H54 (cell line): ENCODE results near the gene CBL.

Experiments
- DNase-seq: peaks from one replicate; pipeline ENCODE4 v3.0.0; 2011; ENCODE audit warnings: low spot score, mixed read lengths; ENCODE audit not compliant: insufficient read length
- FAIRE-seq: peaks from 3 replicates; lab custom pipeline; 2011; peaks lifted over from hg19 to GRCh38; lab: Jason Lieb, UNC
- POLR2A ChIP-seq: IDR thresholded peaks from 2 replicates; pipeline ENCODE4 v1.6.1; 2011; ENCODE audit warnings: low read depth, mild to moderate bottlenecking, low read length

The CBL gene

DNA sequence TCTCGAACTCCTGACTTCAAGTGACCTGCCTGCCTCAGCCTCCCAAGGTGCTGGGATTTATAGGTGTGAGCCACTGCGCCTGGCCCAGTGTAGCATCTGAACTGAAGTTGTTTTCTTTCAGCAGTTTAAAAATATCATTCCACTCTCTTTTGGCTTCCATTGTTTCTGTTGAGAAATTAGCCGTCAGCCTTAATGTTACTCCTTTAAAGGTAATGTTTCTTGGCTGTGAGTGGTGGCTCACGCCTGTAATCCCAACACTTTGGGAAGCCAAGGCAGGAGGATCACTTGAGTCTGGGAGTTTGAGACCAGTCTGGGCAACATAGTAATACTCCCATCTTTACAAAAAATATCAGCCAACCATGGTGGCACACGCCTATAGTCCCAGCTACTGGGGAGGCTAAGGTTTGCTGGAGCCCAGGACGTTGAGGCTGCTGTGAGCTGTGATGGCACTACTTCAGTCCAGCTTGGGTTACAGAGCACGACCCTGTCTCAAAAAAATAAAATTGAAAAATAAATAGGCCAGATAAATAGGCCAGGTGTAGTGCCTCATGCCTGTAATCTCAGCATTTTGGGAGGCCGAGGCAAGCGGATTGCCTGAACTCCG, 84.9 kb downstream of the CBL start:
- no peak for DNase-seq
- no peak for FAIRE-seq

DNA sequence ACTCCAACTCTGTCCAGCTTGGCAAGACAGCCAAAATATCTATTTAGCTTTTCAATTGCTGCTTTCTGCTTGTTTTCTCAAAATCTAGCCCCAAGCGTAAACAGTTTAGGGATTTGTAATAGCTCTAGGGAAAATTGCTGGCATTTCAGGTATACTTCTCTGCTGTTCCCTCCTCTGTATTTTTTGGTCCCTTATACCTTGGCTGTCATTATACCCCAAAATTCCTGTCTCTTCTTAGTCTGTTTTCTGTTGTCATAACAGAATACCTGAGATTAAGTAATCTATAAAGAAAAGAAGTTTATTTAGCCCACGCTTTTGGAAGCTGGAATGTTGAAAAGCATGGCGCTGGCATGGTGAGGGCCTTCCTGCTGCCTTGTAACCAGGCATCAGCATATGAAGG, 87.3 kb downstream of the CBL start:
- FAIRE-seq (no peak), DNase-seq (no peak)
- no peak for TF ChIP-seq POLR2A

More for the DNA sequence above, 84.9 kb downstream of the CBL start:
- TF ChIP-seq POLR2A, result no peak

DNA sequence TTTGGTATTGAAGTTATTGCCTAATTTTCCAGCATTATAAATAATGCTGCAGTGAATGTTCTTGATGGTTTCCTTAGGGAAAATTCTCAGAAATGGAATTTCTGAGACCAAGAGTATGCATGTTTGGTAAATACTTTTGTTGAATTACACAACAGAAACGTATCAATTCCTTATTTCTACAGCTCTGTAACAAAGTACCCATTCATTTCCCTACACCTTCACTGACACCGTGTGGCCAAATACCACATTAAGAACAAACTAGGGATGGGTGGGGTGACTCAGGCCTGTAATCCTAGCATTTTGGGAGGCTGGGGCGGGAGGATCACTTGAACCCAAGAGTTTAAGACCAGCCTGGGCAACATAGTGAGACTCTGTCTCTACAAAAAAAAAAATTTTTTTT, 89.0 kb downstream of the CBL start:
- DNase-seq (no peak), FAIRE-seq (no peak)
- TF ChIP-seq POLR2A, result no peak

DNA sequence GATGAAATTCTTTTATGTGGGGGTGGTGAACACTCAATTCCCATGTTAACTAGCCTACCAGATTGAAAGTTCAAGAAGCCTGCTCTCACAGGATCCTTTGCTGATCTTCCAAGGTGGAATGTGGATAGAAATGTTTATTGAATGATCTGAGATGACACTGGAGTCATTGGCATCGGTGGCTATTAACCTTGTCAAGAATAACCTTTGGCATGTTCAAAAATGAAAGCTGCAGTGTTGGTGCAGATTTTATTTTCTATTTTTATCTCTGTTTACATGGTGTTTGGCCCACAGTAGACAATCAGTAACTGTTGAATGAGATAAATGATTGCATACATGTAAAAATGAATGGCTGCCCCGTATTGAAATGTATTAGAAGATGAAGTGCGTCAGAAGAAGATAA, 91.8 kb downstream of the CBL start:
- no peak for FAIRE-seq
- no peak for DNase-seq
- no peak for TF ChIP-seq POLR2A

DNA sequence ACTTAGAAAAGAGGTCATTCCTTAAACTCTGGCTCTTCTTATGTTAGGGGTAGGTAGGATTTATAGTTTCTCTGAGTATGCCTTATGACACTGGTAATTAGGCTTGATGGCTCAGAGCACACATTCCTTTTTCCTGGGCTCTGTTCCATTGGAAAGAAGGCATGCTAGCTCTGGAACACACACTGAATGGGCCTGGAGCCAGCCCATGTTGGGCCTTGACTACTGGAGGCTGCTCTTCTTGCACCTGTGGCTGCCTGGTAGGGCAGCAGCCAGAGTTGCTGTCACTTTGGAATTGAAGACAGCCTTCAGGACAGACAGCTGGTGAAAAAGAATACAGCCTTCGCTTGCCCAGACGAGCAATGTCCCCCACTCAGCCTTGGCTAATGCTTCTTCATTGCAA, 92.6 kb downstream of the CBL start:
- DNase-seq, result no peak
- TF ChIP-seq POLR2A, result no peak
- no peak for FAIRE-seq

DNA sequence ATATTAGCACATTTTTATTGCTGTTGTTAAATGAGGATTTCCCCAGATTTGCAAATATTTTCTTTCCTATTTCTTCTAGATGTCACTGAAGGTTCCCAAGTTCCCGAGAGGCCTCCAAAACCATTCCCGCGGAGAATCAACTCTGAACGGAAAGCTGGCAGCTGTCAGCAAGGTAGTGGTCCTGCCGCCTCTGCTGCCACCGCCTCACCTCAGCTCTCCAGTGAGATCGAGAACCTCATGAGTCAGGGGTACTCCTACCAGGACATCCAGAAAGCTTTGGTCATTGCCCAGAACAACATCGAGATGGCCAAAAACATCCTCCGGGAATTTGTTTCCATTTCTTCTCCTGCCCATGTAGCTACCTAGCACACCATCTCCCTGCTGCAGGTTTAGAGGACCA, 93.3 kb downstream of the CBL start:
- FAIRE-seq (no peak), DNase-seq (no peak)
- no peak for TF ChIP-seq POLR2A

DNA sequence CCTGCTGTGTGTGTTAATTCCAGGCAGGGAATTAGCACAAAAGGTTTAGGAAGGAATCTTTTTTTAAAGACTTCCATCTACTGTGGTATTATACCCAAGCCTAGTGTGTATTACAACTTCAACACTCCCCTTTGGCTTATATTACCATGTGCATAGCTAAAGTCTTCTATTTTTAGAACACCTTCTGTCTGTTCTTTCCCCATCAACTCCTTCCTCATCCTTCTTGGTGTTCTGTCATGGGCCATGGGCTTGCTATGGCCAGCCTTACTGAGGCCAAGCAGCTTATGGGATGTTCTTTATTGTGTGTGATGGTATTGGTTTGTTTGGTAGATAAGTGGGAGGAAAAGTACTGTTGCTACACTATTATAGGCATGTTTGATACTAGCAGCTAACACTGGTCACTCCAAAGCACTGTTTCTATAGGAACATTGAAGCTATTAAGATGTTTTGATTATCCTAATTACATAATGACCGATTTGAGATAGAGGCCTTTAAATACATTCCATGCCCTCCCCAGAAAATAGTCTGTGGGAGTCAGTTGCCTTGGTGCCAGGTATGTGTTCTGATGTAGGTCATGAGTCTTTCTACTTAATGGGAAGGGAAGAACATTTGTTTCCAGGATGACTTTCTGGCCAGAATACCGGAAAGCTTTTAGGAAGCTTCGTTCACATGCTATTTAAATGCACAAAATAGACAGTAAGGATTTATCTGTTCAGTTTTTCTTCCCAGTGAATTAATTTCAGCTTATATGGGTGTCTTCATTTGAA, 94.2 kb downstream of the CBL start:
- no peak for FAIRE-seq
- TF ChIP-seq POLR2A, result no peak

DNA sequence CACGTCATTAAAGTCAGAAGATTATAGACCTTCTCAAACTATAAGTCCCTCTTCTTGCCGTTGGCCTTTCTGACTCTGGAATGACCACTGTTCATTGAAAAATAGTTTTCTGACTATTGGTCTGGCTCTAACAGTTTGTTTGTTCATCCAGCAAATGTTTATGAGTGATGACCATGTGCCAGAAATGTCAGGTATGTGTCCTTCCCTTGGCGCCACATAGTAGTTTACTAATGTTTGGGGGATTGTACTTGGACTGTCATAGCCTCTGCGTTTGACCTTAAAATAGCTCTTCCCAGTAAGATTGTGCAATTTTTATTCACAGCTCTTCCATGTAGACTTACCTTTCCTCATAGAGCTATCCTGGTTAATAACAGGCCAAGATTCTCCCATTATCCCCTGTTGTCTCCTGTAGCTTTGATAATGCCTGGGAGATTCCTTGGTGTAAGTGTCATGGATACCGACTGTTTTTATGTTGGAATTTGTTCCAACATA, 97.1 kb downstream of the CBL start:
- FAIRE-seq (no peak), DNase-seq (no peak)
- TF ChIP-seq POLR2A, result no peak

More for the DNA sequence above, 94.2 kb downstream of the CBL start:
- no peak for DNase-seq

DNA sequence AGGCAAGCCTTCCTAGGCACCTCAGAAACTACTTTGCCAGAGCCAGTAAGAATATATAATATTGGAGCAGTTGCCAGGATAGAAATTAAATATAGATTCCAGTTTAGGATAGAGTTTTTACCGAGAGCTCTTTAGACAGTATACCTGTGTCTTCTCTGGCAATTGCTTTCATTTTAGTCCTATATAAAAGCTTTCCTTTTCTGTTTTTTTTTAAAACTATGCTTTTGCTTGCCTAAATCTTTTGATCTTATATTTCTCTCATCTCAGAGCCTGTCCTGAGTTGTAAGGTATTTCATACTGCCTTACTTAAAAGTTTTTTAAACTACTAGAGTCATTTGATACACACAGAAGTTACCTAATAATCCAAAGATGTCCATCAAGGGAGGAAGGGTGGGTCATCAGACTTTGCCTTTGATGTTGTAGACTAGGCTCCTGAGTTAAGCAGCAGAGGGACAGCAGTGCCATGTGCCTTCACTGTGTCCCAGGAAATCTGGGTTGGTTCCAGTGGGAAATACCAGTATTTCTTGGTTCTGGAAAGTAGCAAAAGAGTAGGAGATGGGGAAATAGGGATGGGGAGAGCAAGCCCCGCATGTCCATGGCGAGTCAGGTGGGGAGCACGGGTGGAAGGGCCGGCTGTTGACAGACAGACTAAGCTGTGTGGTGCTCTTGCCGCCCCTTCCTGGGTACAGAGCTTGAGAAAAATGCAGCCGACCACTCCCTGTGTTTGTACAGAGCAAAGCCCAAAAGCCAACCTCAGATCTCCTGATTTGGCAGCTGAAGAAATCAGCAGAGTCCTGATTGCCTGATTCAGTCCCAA, 99.6 kb downstream of the CBL start:
- TF ChIP-seq POLR2A, result no peak
- DNase-seq, result no peak
- FAIRE-seq, result no peak

DNA sequence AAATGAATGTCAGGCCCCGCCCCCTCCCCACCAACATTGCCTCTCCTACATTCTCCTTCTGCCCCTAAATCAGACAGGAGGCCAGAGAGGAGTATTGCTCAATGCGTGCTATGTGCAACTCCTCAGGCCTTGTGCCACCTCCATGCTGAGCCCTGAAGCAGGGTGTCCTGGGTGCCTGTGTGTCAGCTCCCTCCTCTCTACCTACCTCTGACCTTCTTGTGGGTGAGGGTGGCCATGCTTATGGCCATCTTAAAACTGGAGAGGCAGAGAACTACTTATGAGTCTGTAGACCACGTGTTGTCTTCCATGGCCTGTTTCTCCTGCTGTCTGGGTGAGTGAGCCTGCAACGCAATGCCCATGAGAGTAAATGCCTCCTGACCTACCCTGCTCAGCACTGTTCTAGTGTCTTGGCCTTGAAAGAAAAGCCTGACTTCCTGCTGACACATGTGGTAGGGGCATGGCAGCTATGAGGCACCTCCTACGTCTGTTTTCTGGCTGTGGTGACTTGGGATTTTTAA, 100.3 kb downstream of the CBL start:
- no peak for TF ChIP-seq POLR2A
- FAIRE-seq (no peak), DNase-seq (no peak)

DNA sequence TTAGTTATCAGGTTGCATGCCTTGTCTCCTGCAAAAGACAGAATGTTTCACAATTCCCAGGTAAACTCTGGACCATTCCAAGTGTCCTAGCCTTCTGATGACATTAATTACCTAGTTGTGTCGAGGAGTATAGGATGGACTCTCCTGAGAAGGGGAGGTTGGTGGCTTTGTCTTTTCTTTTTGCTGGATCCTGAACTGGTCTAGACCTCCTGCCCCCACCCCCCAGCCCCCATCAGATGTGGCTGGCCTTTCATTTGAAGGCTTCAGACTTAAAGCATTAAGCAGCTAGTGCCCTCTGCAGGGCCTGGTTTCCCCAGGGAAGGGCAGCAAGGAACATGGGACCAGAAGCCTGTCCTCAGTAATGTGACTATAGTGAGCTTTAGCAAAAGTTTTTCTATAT, 101.1 kb downstream of the CBL start:
- FAIRE-seq, result no peak
- no peak for TF ChIP-seq POLR2A
- DNase-seq, result no peak

DNA sequence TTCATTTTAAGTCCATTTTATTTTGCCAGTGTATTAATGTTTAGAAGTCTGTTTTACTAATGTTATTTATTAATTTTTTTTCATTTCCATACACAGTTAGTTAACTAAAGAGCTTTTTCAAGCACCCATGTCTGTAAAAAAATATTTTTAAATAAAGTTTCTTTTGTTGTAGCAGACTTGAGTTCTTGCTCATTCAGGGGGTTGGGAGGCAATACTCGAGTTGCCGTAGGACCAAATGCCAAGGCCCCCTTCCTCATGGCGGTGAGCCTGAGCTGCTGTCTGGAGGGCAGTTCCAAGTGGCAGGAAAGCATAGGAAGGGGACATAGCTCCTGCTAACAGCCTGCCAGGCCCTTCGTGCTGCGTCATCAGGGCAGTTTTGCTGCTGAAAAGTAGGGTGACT, 101.8 kb downstream of the CBL start:
- DNase-seq (no peak), FAIRE-seq (no peak)
- TF ChIP-seq POLR2A, result no peak

DNA sequence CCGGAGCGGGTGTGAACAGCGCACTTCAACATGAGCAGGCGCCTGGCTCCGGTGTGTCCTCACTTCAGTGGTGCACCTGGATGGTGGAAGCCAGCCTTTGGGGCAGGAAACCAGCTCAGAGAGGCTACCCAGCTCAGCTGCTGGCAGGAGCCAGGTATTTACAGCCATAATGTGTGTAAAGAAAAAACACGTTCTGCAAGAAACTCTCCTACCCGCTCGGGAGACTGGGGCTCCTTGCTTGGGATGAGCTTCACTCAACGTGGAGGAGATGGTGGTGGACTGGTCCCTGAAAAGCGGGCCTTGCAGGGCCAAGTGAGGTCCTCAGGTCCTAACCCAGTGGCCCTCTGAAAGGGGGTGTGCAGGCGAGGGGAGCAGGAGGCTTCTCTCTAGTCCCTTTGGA, 103.3 kb downstream of the CBL start:
- FAIRE-seq, result no peak
- DNase-seq, result no peak
- no peak for TF ChIP-seq POLR2A
